Subcutaneous abdominal adipose tissue (tissue), 5 donors: ENCODE measurements around the gene PCGF6.
"Not testable (repeated sequence)": the region's sequence is repeated elsewhere in the genome, so short reads cannot be mapped to it uniquely, and the experiment has no call there.

Experiments used
- H3K27ac ChIP-seq: one replicate; pipeline ENCODE4 v1.7.0; 2013; ENCODE audit warnings: low read depth, mild to moderate bottlenecking, inconsistent platforms, low read length, moderate library complexity
- H3K27me3 ChIP-seq, 5 donors: one replicate each; pipeline ENCODE4 v1.7.0; 2013; ENCODE audit warnings: low read length in 5 of 5, inconsistent platforms in 1 of 5; ENCODE audit not compliant: control insufficient read depth in 5 of 5, insufficient read depth in 4 of 5
- H3K36me3 ChIP-seq, 5 donors: one replicate each; pipeline ENCODE4 v1.7.0; 2013; ENCODE audit warnings: low read length in 5 of 5; ENCODE audit not compliant: control insufficient read depth in 5 of 5, insufficient read depth in 5 of 5
- H3K4me1 ChIP-seq, 5 donors: one replicate each; pipeline ENCODE4 v1.7.0; 2013; ENCODE audit warnings: low read length in 5 of 5, mild to moderate bottlenecking in 3 of 5, moderate library complexity in 1 of 5; ENCODE audit not compliant: control insufficient read depth in 5 of 5, insufficient read depth in 5 of 5
- H3K4me3 ChIP-seq, 5 donors: one replicate each; pipeline ENCODE4 v1.7.0; 2013; ENCODE audit warnings: low read length in 5 of 5, low read depth in 1 of 5
- H3K9ac ChIP-seq, 5 donors: one replicate each; pipeline ENCODE4 v1.7.0; 2013; ENCODE audit warnings: low read length in 5 of 5, mild to moderate bottlenecking in 4 of 5, moderate library complexity in 3 of 5
- H3K9me3 ChIP-seq, 5 donors: one replicate each; pipeline ENCODE4 v1.7.0; 2013; ENCODE audit warnings: low read length in 5 of 5; ENCODE audit not compliant: control insufficient read depth in 5 of 5
- donor health status: healthy.
- donor health status: healthy.
- donor health status: healthy.
- donor health status: healthy.
- donor health status: healthy.

PCGF6 gene

GRCh38 chr10:103265717-103266329 is 85.1 kb downstream of the PCGF6 start:
- peaks cover 0 to 4% (median 0%) of the 10 kb centered on the region in 5 donors for H3K9me3 ChIP-seq
- no peaks in the 10 kb centered on the region for H3K4me1 ChIP-seq
- no peak overlapping the region for H3K9ac ChIP-seq
- no peak overlapping the region for H3K4me3 ChIP-seq
- H3K27ac ChIP-seq: no peak overlapping the region
- peaks cover 3 to 15% (median 4%) of the 10 kb centered on the region in 5 donors for H3K27me3 ChIP-seq
- H3K36me3 ChIP-seq: no peaks in the 10 kb centered on the region

- H3K36me3 ChIP-seq: no peaks in the 10 kb centered on the region
- no peaks in the 10 kb centered on the region for H3K4me1 ChIP-seq
- H3K4me3 ChIP-seq: no peak overlapping the region
- no peak overlapping the region for H3K9ac ChIP-seq
- H3K27ac ChIP-seq: no peak overlapping the region
- H3K9me3 ChIP-seq: no peaks in the 10 kb centered on the region
- peaks cover 3 to 12% (median 4%) of the 10 kb centered on the region in 5 donors for H3K27me3 ChIP-seq
Observed at GRCh38 chr10:103262229-103262628, 88.7 kb downstream of the PCGF6 start.

GRCh38 chr10:103259989-103260388 is 91.0 kb downstream of the PCGF6 start:
- H3K9ac ChIP-seq: no peak overlapping the region
- H3K27ac ChIP-seq: no peak overlapping the region
- no peaks in the 10 kb centered on the region for H3K4me1 ChIP-seq
- no peaks in the 10 kb centered on the region for H3K36me3 ChIP-seq
- peaks cover 0 to 7% (median 4%) of the 10 kb centered on the region in 5 donors for H3K27me3 ChIP-seq
- H3K4me3 ChIP-seq: no peak overlapping the region
- no peaks in the 10 kb centered on the region for H3K9me3 ChIP-seq

- not testable (repeated sequence) for H3K27me3 ChIP-seq, H3K36me3 ChIP-seq, H3K9me3 ChIP-seq, H3K4me1 ChIP-seq, H3K27ac ChIP-seq, H3K4me3 ChIP-seq, H3K9ac ChIP-seq
Observed at GRCh38 chr10:103258928-103259327, 92.0 kb downstream of the PCGF6 start.

GRCh38 chr10:103257812-103258211 is 93.1 kb downstream of the PCGF6 start:
- no peaks in the 10 kb centered on the region for H3K9me3 ChIP-seq
- H3K9ac ChIP-seq: no peak overlapping the region
- no peaks in the 10 kb centered on the region for H3K4me1 ChIP-seq
- peaks cover 0 to 3% (median 0%) of the 10 kb centered on the region in 5 donors for H3K27me3 ChIP-seq
- H3K27ac ChIP-seq: no peak overlapping the region
- no peaks in the 10 kb centered on the region for H3K36me3 ChIP-seq
- no peak overlapping the region for H3K4me3 ChIP-seq

- Histone ChIP-seq H3K27me3 (no peaks in the 10 kb centered on the region), H3K36me3 (no peaks in the 10 kb centered on the region), H3K4me1 (no peaks in the 10 kb centered on the region), H3K9me3 (no peaks in the 10 kb centered on the region), H3K27ac (no peak overlapping the region), H3K9ac (no peak overlapping the region), H3K4me3 (no peak overlapping the region)
Observed at GRCh38 chr10:103256613-103257012, 94.3 kb downstream of the PCGF6 start.

GRCh38 chr10:103254538-103255325 is 96.2 kb downstream of the PCGF6 start:
- Histone ChIP-seq H3K27me3 (no peaks in the 10 kb centered on the region), H3K27ac (no peak overlapping the region), H3K4me1 (no peaks in the 10 kb centered on the region), H3K9ac (no peak overlapping the region), H3K9me3 (no peaks in the 10 kb centered on the region), H3K36me3 (no peaks in the 10 kb centered on the region), H3K4me3 (no peak overlapping the region)

- Histone ChIP-seq H3K36me3 (no peaks in the 10 kb centered on the region), H3K27me3 (no peaks in the 10 kb centered on the region), H3K27ac (no peak overlapping the region), H3K9me3 (no peaks in the 10 kb centered on the region), H3K4me1 (no peaks in the 10 kb centered on the region), H3K4me3 (no peak overlapping the region), H3K9ac (no peak overlapping the region)
Observed at GRCh38 chr10:103254113-103254512, 96.8 kb downstream of the PCGF6 start.
